Skeletal muscle tissue (tissue), 4 donors: ENCODE data around the gene TLCD2. TPM values are rescaled to one million over a fixed set of nuclear protein-coding genes. Genes with fewer than 3 reads are reported as not detected.
A peak's percentile ranks its signal among the peaks of the same experiment; 100 is the strongest.
"Not testable (repeated sequence)": the region's sequence is repeated elsewhere in the genome, so short reads cannot be mapped to it uniquely, and the experiment has no call there.

Source experiments
- H3K27ac ChIP-seq: one replicate; pipeline ENCODE4 v1.7.0; 2013; ENCODE audit warnings: mild to moderate bottlenecking, low read depth, low read length, inconsistent platforms
- H3K27me3 ChIP-seq, 3 donors: one replicate each; pipeline ENCODE4 v1.7.0; 2013; ENCODE audit warnings: low read length in 3 of 3; ENCODE audit not compliant: control insufficient read depth in 3 of 3, insufficient read depth in 3 of 3
- H3K36me3 ChIP-seq, 3 donors: one replicate each; pipeline ENCODE4 v1.7.0; 2013; ENCODE audit warnings: low read length in 3 of 3; ENCODE audit not compliant: control insufficient read depth in 3 of 3, insufficient read depth in 3 of 3
- H3K4me1 ChIP-seq, 3 donors: one replicate each; pipeline ENCODE4 v1.7.0; 2013; ENCODE audit warnings: low read length in 3 of 3, mild to moderate bottlenecking in 3 of 3; ENCODE audit not compliant: control insufficient read depth in 3 of 3, insufficient read depth in 3 of 3
- H3K4me3 ChIP-seq, 3 donors: one replicate each; pipeline ENCODE4 v1.7.0; 2013; ENCODE audit warnings: low read length in 3 of 3
- H3K9ac ChIP-seq, 3 donors: one replicate each; pipeline ENCODE4 v1.7.0; 2013; ENCODE audit warnings: low read length in 3 of 3, mild to moderate bottlenecking in 3 of 3, moderate library complexity in 2 of 3, low read depth in 1 of 3
- H3K9me3 ChIP-seq, 3 donors: one replicate each; pipeline ENCODE4 v1.7.0; 2013; ENCODE audit warnings: low read length in 3 of 3; ENCODE audit not compliant: control insufficient read depth in 3 of 3
- total RNA-seq: library from RNA; depleted of rRNA; stranded (reverse); fragments of >200 nt; gene quantifications from one replicate; pipeline ENCODE4 v1.2.3, GENCODE V29; 2014
- donor health status: Osteomylitis.

The TLCD2 gene
- total RNA-seq, 1 donor from 2014 or later: 2.1 TPM

- no peak overlapping the region for H3K27ac ChIP-seq
- no peaks in the 10 kb centered on the region for H3K9me3 ChIP-seq
- peaks cover 41 to 67% (median 54%) of the 10 kb centered on the region in 3 donors for H3K4me1 ChIP-seq
- peak overlapping the region in 1 of 3 donors; percentile 25 for H3K9ac ChIP-seq
- peaks cover 12 to 26% (median 16%) of the 10 kb centered on the region in 3 donors for H3K36me3 ChIP-seq
- no peak overlapping the region for H3K4me3 ChIP-seq
- no peaks in the 10 kb centered on the region for H3K27me3 ChIP-seq
These were observed 17.1 kb upstream of the TLCD2 start for GRCh38 chr17:1727258-1727789.

- H3K4me3 ChIP-seq: peak overlapping the region in 1 of 3 donors; percentile 22
- no peaks in the 10 kb centered on the region for H3K9me3 ChIP-seq
- peak overlapping the region in 1 of 3 donors; percentile 25 for H3K9ac ChIP-seq
- no peak overlapping the region for H3K27ac ChIP-seq
- H3K4me1 ChIP-seq: peaks cover 41 to 67% (median 54%) of the 10 kb centered on the region in 3 donors
- peaks cover 12 to 26% (median 16%) of the 10 kb centered on the region in 3 donors for H3K36me3 ChIP-seq
- no peaks in the 10 kb centered on the region for H3K27me3 ChIP-seq
These were observed 16.6 kb upstream of the TLCD2 start for GRCh38 chr17:1726626-1727257.

GRCh38 chr17:1725642-1726511 lies 15.7 kb upstream of the TLCD2 start:
- Histone ChIP-seq H3K9ac (peak overlapping the region in 2 of 3 donors; percentile 25 to 33), H3K27ac (no peak overlapping the region), H3K36me3 (peaks cover 12 to 24% (median 16%) of the 10 kb centered on the region in 3 donors), H3K9me3 (no peaks in the 10 kb centered on the region), H3K4me3 (peak overlapping the region; percentile 60 to 83 (median 78)), H3K27me3 (no peaks in the 10 kb centered on the region), H3K4me1 (peaks cover 38 to 65% (median 50%) of the 10 kb centered on the region in 3 donors)

GRCh38 chr17:1724869-1725641 lies 14.9 kb upstream of the TLCD2 start:
- Histone ChIP-seq H3K27me3 (no peaks in the 10 kb centered on the region), H3K27ac (peak overlapping the region; percentile 91), H3K36me3 (peaks cover 12 to 24% (median 16%) of the 10 kb centered on the region in 3 donors), H3K9ac (peak overlapping the region; percentile 43 to 82 (median 70)), H3K4me3 (peak overlapping the region; percentile 60 to 83 (median 78)), H3K9me3 (no peaks in the 10 kb centered on the region), H3K4me1 (peaks cover 38 to 65% (median 50%) of the 10 kb centered on the region in 3 donors)

- Histone ChIP-seq H3K9me3 (no peaks in the 10 kb centered on the region), H3K36me3 (peaks cover 12 to 24% (median 16%) of the 10 kb centered on the region in 3 donors), H3K27me3 (no peaks in the 10 kb centered on the region), H3K9ac (peak within 1 kb of the TSS; percentile 70 to 82 (median 75)), H3K27ac (peak within 1 kb of the TSS; percentile 91), H3K4me3 (peak within 1 kb of the TSS; percentile 60 to 83 (median 78)), H3K4me1 (peaks cover 35 to 64% (median 47%) of the 10 kb centered on the region in 3 donors)
These were observed 14.2 kb upstream of the TLCD2 start, which contains the start of gene WDR81 for GRCh38 chr17:1724351-1724868. Gene WDR81, plus strand, starts transcription at chr17:1724704. Its CDS starts 256 bp downstream, at chr17:1724960.

- H3K9me3 ChIP-seq, H3K9ac ChIP-seq, H3K27me3 ChIP-seq, H3K36me3 ChIP-seq, H3K4me3 ChIP-seq: not testable (repeated sequence)
- Histone ChIP-seq H3K27ac (peak overlapping the region; percentile 70), H3K4me1 (peaks cover 49 to 65% (median 54%) of the 10 kb centered on the region in 3 donors)
These were observed 11.8 kb upstream of the TLCD2 start for GRCh38 chr17:1722022-1722421.

GRCh38 chr17:1720856-1721386 lies 10.7 kb upstream of the TLCD2 start:
- H3K4me3 ChIP-seq: peak overlapping the region in 1 of 3 donors; percentile 41
- peak overlapping the region; percentile 62 to 75 (median 68) for H3K9ac ChIP-seq
- peak overlapping the region; percentile 85 for H3K27ac ChIP-seq
- H3K4me1 ChIP-seq: peaks cover 40 to 54% (median 44%) of the 10 kb centered on the region in 3 donors
- H3K36me3 ChIP-seq: peaks cover 0 to 1% (median 0%) of the 10 kb centered on the region in 3 donors
- H3K27me3 ChIP-seq: no peaks in the 10 kb centered on the region
- no peaks in the 10 kb centered on the region for H3K9me3 ChIP-seq

- H3K4me1 ChIP-seq: peaks cover 35 to 44% (median 41%) of the 10 kb centered on the region in 3 donors
- peak overlapping the region; percentile 18 to 73 (median 61) for H3K9ac ChIP-seq
- no peaks in the 10 kb centered on the region for H3K27me3 ChIP-seq
- H3K36me3 ChIP-seq: peaks cover 7 to 8% (median 7%) of the 10 kb centered on the region in 3 donors
- H3K4me3 ChIP-seq: peak overlapping the region in 1 of 3 donors; percentile 56
- H3K27ac ChIP-seq: peak overlapping the region; percentile 100
- H3K9me3 ChIP-seq: no peaks in the 10 kb centered on the region
These were observed 8.4 kb upstream of the TLCD2 start for GRCh38 chr17:1718362-1719165.
